SH-SY5Y (cell line): Measurements from ENCODE around the gene ELMO1.

Experiments
- GATA2 ChIP-seq: IDR thresholded peaks from 2 replicates; pipeline ENCODE4 v1.6.1; 2011; ENCODE audit warnings: mild to moderate bottlenecking, low read depth, low read length
- GATA3 ChIP-seq: IDR thresholded peaks from 2 replicates; pipeline ENCODE4 v1.6.1; 2011; ENCODE audit warnings: low read depth, mild to moderate bottlenecking, low read length, moderate library complexity

Gene ELMO1

GRCh38 chr7:37040330-37040729, 408.3 kb downstream of the ELMO1 start:
- TF ChIP-seq GATA3 (no peak), GATA2 (no peak)

GRCh38 chr7:37039131-37039749, 409.4 kb downstream of the ELMO1 start:
- no peak for TF ChIP-seq GATA3
- TF ChIP-seq GATA2 = no peak

- TF ChIP-seq GATA3 (no peak), GATA2 (no peak)
Measured at GRCh38 chr7:37038706-37039105, 410.0 kb downstream of the ELMO1 start.

- TF ChIP-seq GATA3 (no peak), GATA2 (no peak)
Measured at GRCh38 chr7:37037286-37037685, 411.4 kb downstream of the ELMO1 start.

GRCh38 chr7:37035631-37036030, 413.0 kb downstream of the ELMO1 start:
- TF ChIP-seq GATA3 (no peak), GATA2 (no peak)

- TF ChIP-seq GATA2 = no peak
- TF ChIP-seq GATA3 = no peak
Measured at GRCh38 chr7:37033141-37033540, 415.5 kb downstream of the ELMO1 start.

- no peak for TF ChIP-seq GATA3
- no peak for TF ChIP-seq GATA2
Measured at GRCh38 chr7:37032258-37032601, 416.4 kb downstream of the ELMO1 start.

GRCh38 chr7:37031571-37032257, 416.9 kb downstream of the ELMO1 start:
- TF ChIP-seq GATA2 (no peak), GATA3 (no peak)

- TF ChIP-seq GATA3 (no peak), GATA2 (no peak)
Measured at GRCh38 chr7:37028909-37029440, 419.7 kb downstream of the ELMO1 start.

- no peak for TF ChIP-seq GATA3
- TF ChIP-seq GATA2 = no peak
Measured at GRCh38 chr7:37027557-37028341, 420.9 kb downstream of the ELMO1 start.

- TF ChIP-seq GATA3 (no peak), GATA2 (no peak)
Measured at GRCh38 chr7:37027104-37027503, 421.6 kb downstream of the ELMO1 start.

- no peak for TF ChIP-seq GATA2
- no peak for TF ChIP-seq GATA3
Measured at GRCh38 chr7:37018954-37019353, 429.7 kb downstream of the ELMO1 start.

- TF ChIP-seq GATA2 = no peak
- no peak for TF ChIP-seq GATA3
Measured at GRCh38 chr7:37016064-37016878, 432.4 kb downstream of the ELMO1 start.

- no peak for TF ChIP-seq GATA2
- no peak for TF ChIP-seq GATA3
Measured at GRCh38 chr7:37015353-37016034, 433.2 kb downstream of the ELMO1 start.
